Muscle layer of colon (tissue), 2 donors: Measurements from ENCODE around the gene AVPR1A.

Source experiments
- H3K27ac ChIP-seq: one replicate; pipeline ENCODE4 v1.7.0; 2013; ENCODE audit warnings: low read depth, mild to moderate bottlenecking, low read length, moderate library complexity
- H3K27me3 ChIP-seq, 2 donors: one replicate each; pipeline ENCODE4 v1.7.0; 2013; ENCODE audit warnings: low read length in 2 of 2, mild to moderate bottlenecking in 2 of 2; ENCODE audit not compliant: insufficient read depth in 2 of 2, control insufficient read depth in 1 of 2
- H3K36me3 ChIP-seq: one replicate; pipeline ENCODE4 v1.7.0; 2013; ENCODE audit warnings: mild to moderate bottlenecking, low read length; ENCODE audit not compliant: insufficient read depth
- H3K4me1 ChIP-seq: one replicate; pipeline ENCODE4 v1.7.0; 2013; ENCODE audit warnings: mild to moderate bottlenecking, low read length; ENCODE audit not compliant: insufficient read depth
- H3K4me3 ChIP-seq, 2 donors: one replicate each; pipeline ENCODE4 v1.7.0; 2013; ENCODE audit warnings: low read length in 2 of 2, low read depth in 1 of 2, mild to moderate bottlenecking in 1 of 2, moderate library complexity in 1 of 2
- H3K9ac ChIP-seq: one replicate; pipeline ENCODE4 v1.7.0; 2013; ENCODE audit warnings: low read length
- H3K9me3 ChIP-seq: one replicate; pipeline ENCODE4 v1.7.0; 2013; ENCODE audit warnings: mild to moderate bottlenecking, low read length
- donor health status: abdominal sarcoma.
- donor health status: Adenocarcinoma of cecum.

The AVPR1A gene

GRCh38 chr12:63093711-63094110, 57.3 kb downstream of the AVPR1A start:
- no peak overlapping the region for H3K27ac ChIP-seq
- H3K4me1 ChIP-seq = no peaks in the 10 kb centered on the region
- H3K9ac ChIP-seq = no peak overlapping the region
- H3K27me3 ChIP-seq = no peaks in the 10 kb centered on the region
- no peaks in the 10 kb centered on the region for H3K36me3 ChIP-seq
- no peaks in the 10 kb centered on the region for H3K9me3 ChIP-seq
- H3K4me3 ChIP-seq = no peak overlapping the region

GRCh38 chr12:63093084-63093483, 57.9 kb downstream of the AVPR1A start:
- no peaks in the 10 kb centered on the region for H3K4me1 ChIP-seq

More at GRCh38 chr12:63093084-63093483, 57.9 kb downstream of the AVPR1A start:
- no peaks in the 10 kb centered on the region for H3K27me3 ChIP-seq
- H3K36me3 ChIP-seq = no peaks in the 10 kb centered on the region
- H3K9ac ChIP-seq = no peak overlapping the region
- H3K9me3 ChIP-seq = no peaks in the 10 kb centered on the region
- no peak overlapping the region for H3K4me3 ChIP-seq
- no peak overlapping the region for H3K27ac ChIP-seq
